Measurements from ENCODE around the gene LACTB. TPM values are rescaled to one million over a fixed set of nuclear protein-coding genes. Genes with fewer than 3 reads are reported as not detected.

The LACTB gene
- total and polyA plus RNA-seq, 10 of the 15 experiments (the other 5 are each of a cell fraction or from before 2014, with no cell fraction given) = 5.0 to 35.3 (median 16.6) TPM

DNA sequence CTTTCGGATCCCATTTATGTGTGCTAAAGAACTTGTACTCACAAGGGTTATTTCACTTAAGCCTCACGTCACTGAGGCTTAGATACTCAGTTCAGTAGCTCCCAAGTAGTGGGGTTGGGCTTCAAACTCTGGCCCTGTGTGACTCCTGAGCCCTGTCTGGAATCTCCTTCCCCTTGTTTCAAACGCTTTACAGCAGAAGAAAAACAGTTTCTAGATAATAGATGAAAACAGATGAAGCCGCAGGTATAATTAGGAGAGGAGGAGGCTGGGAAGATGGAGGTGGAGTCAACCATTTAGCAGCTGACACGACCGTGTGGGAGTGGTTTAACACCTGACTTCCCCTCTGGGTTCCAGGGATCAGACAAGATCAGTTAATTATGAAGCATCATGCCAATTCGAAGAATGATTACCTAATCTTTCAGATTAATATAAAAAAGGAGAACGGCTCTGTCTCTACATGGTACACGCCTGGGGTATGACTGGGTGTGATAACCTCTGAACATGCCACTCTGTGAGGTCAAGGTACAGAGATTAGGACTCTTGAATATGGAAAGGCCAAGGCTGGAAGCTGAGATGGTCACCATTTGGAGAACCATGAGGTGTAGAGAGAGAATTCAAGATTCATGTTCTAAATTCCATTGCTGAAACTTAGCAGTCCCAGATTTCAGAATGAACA lies 48.0 kb upstream of the LACTB start:
- Histone ChIP-seq H3K36me3 (ENCODE audit: control insufficient read depth in 2 of 2, insufficient read depth in 2 of 2, low read length in 1 of 2) (no peaks in the 10 kb centered on the region), H3K9me3 (replicated peaks; ENCODE audit: control insufficient read depth, insufficient read depth, low read length) (no peaks in the 10 kb centered on the region), H3K4me2 (ENCODE audit: control insufficient read depth, insufficient read depth) (no peak overlapping the region), H3K79me2 (ENCODE audit: control insufficient read depth, insufficient read depth, low read length) (no peaks in the 10 kb centered on the region), H3K27ac (ENCODE audit: control insufficient read depth, insufficient read depth) (no peak overlapping the region), H3K9ac (ENCODE audit: control insufficient read depth, insufficient read depth, low read length) (no peak overlapping the region), H2AFZ (ENCODE audit: control insufficient read depth, low read depth, low read length) (no peak overlapping the region), H3K4me1 (ENCODE audit: control insufficient read depth, insufficient read depth, low read length) (peaks cover 9% of the 10 kb centered on the region), H3K4me3 (no peak overlapping the region), H3K27me3 (replicated peaks in 1 of 2; ENCODE audit: control insufficient read depth in 2 of 2, insufficient read depth in 2 of 2, low read length in 1 of 2) (no peaks in the 10 kb centered on the region), H4K20me1 (ENCODE audit: control insufficient read depth, insufficient read depth) (no peaks in the 10 kb centered on the region)
- ChIA-PET RAD21 (ENCODE audit: unreplicated experiment) (no interaction called here), POLR2A (no interaction called here), SMC1A (ENCODE audit: uncharacterized antibody, unreplicated experiment) (no interaction called here), CTCF (interaction anchor here (1.6 to 2.2 kb wide), 3 partner anchors 19 to 27 kb away, joined by 4 to 7 read pairs (median 5); no protein-coding TSS in a partner anchor)
- DNase-seq (ENCODE audit: low read depth, low spot score) = no peak
- 67% methylated on average over 9 of the region's 9 CpGs for WGBS (ENCODE audit: insufficient coverage, insufficient replicate concordance, low lambda C conversion rate, missing lambda C conversion rate)
- intact Hi-C loops (cut with micrococcal nuclease; ENCODE audit: unreplicated experiment) (no loop called here), in situ Hi-C loops (cut with MboI) (no loop called here)
- FAIRE-seq = no peak
- no peak for ATAC-seq
- no TSS peak for BruUV-seq (replicated peaks)
- TF ChIP-seq BRCA1 (IDR thresholded peaks at IDR 0.05; ENCODE audit: low read depth, low read length) (no peak), NR2F1 (conservative IDR thresholded peaks at IDR 0.05) (no peak), RAD51 (IDR thresholded peaks at IDR 0.05) (no peak), MEF2B (IDR thresholded peaks at IDR 0.05; ENCODE audit: partially characterized antibody, poor library complexity, severe bottlenecking) (no peak), ZNF24 (IDR thresholded peaks at IDR 0.05) (no peak), NR2C1 (IDR thresholded peaks at IDR 0.05) (no peak), ZNF622 (IDR thresholded peaks at IDR 0.05) (no peak), SIX5 (IDR thresholded peaks at IDR 0.05; ENCODE audit: low read depth, low read length, severe bottlenecking) (no peak), NR2C2 (IDR thresholded peaks at IDR 0.05; ENCODE audit: borderline replicate concordance, control insufficient read depth, insufficient read length, low read depth) (no peak), JUNB (IDR thresholded peaks at IDR 0.05) (no peak), FOXK2 (IDR thresholded peaks at IDR 0.05) (no peak), NFYA (IDR thresholded peaks at IDR 0.05; ENCODE audit: borderline replicate concordance, low read depth, low read length) (no peak), NFXL1 (IDR thresholded peaks at IDR 0.05; ENCODE audit: borderline replicate concordance) (no peak), CEBPB (IDR thresholded peaks at IDR 0.05; ENCODE audit: borderline replicate concordance in 1 of 2, low read depth in 2 of 2, low read length in 2 of 2) (no peak), PML (IDR thresholded peaks at IDR 0.05; ENCODE audit: low read length) (no peak)
- TF ChIP-seq, protein P1, sequence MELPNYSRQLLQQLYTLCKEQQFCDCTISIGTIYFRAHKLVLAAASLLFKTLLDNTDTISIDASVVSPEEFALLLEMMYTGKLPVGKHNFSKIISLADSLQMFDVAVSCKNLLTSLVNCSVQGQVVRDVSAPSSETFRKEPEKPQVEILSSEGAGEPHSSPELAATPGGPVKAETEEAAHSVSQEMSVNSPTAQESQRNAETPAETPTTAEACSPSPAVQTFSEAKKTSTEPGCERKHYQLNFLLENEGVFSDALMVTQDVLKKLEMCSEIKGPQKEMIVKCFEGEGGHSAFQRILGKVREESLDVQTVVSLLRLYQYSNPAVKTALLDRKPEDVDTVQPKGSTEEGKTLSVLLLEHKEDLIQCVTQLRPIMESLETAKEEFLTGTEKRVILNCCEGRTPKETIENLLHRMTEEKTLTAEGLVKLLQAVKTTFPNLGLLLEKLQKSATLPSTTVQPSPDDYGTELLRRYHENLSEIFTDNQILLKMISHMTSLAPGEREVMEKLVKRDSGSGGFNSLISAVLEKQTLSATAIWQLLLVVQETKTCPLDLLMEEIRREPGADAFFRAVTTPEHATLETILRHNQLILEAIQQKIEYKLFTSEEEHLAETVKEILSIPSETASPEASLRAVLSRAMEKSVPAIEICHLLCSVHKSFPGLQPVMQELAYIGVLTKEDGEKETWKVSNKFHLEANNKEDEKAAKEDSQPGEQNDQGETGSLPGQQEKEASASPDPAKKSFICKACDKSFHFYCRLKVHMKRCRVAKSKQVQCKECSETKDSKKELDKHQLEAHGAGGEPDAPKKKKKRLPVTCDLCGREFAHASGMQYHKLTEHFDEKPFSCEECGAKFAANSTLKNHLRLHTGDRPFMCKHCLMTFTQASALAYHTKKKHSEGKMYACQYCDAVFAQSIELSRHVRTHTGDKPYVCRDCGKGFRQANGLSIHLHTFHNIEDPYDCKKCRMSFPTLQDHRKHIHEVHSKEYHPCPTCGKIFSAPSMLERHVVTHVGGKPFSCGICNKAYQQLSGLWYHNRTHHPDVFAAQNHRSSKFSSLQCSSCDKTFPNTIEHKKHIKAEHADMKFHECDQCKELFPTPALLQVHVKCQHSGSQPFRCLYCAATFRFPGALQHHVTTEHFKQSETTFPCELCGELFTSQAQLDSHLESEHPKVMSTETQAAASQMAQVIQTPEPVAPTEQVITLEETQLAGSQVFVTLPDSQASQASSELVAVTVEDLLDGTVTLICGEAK (IDR thresholded peaks at IDR 0.05; ENCODE audit: borderline replicate concordance) = no peak
- TF ChIP-seq, protein P2, sequence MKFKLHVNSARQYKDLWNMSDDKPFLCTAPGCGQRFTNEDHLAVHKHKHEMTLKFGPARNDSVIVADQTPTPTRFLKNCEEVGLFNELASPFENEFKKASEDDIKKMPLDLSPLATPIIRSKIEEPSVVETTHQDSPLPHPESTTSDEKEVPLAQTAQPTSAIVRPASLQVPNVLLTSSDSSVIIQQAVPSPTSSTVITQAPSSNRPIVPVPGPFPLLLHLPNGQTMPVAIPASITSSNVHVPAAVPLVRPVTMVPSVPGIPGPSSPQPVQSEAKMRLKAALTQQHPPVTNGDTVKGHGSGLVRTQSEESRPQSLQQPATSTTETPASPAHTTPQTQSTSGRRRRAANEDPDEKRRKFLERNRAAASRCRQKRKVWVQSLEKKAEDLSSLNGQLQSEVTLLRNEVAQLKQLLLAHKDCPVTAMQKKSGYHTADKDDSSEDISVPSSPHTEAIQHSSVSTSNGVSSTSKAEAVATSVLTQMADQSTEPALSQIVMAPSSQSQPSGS (IDR thresholded peaks at IDR 0.05; ENCODE audit: low read length) = no peak
